HG02610 (cell line): ENCODE data around the gene HERPUD1.
"Not testable (repeated sequence)": the region's sequence is repeated elsewhere in the genome, so short reads cannot be mapped to it uniquely, and the experiment has no call there.

ENCODE experiments used
- ATAC-seq: cut with Tn5 transposase; IDR thresholded peaks from one replicate; pipeline ENCODE4 v1.9.1; 2021; ENCODE audit warnings: mild to moderate bottlenecking, moderate library complexity; ENCODE audit not compliant: unreplicated experiment

The HERPUD1 gene

GRCh38 chr16:56977823-56978430 lies 46.0 kb downstream of the HERPUD1 start:
- no peak for ATAC-seq

- no peak for ATAC-seq
Measured at GRCh38 chr16:56980201-56980535, 48.2 kb downstream of the HERPUD1 start.

GRCh38 chr16:56980792-56981724 lies 49.1 kb downstream of the HERPUD1 start:
- peak; percentile 41 for ATAC-seq

- no peak for ATAC-seq
Measured at GRCh38 chr16:56981729-56982271, 49.9 kb downstream of the HERPUD1 start.

- no peak for ATAC-seq
Measured at GRCh38 chr16:56982695-56983094, 50.8 kb downstream of the HERPUD1 start.

GRCh38 chr16:56983211-56983751 lies 51.3 kb downstream of the HERPUD1 start:
- no peak for ATAC-seq

- ATAC-seq, result no peak
Measured at GRCh38 chr16:56984639-56985038, 52.7 kb downstream of the HERPUD1 start.

GRCh38 chr16:56985288-56985961 lies 53.5 kb downstream of the HERPUD1 start:
- ATAC-seq, result no peak

- ATAC-seq, result no peak
Measured at GRCh38 chr16:56985962-56986360, 54.0 kb downstream of the HERPUD1 start.

- ATAC-seq, result no peak
Measured at GRCh38 chr16:56986361-56986760, 54.4 kb downstream of the HERPUD1 start.

- ATAC-seq, result not testable (repeated sequence)
Measured at GRCh38 chr16:56986908-56987307, 55.0 kb downstream of the HERPUD1 start.

GRCh38 chr16:56987692-56988091 lies 55.8 kb downstream of the HERPUD1 start:
- ATAC-seq, result no peak

- ATAC-seq, result no peak
Measured at GRCh38 chr16:56988161-56988947, 56.4 kb downstream of the HERPUD1 start.

GRCh38 chr16:56988948-56989945 lies 57.3 kb downstream of the HERPUD1 start, which contains the start of gene NLRC5:
NLRC5 (plus strand) TSS chr16:56989557; CDS start chr16:57020713, 31,156 bp downstream.
- ATAC-seq, result peak; percentile 69

GRCh38 chr16:56989988-56990387 lies 58.0 kb downstream of the HERPUD1 start:
- no peak for ATAC-seq

- no peak for ATAC-seq
Measured at GRCh38 chr16:56990407-56991286, 58.7 kb downstream of the HERPUD1 start.

- ATAC-seq, result not testable (repeated sequence)
Measured at GRCh38 chr16:56992431-56992830, 60.5 kb downstream of the HERPUD1 start.

- ATAC-seq, result no peak
Measured at GRCh38 chr16:56993204-56993603, 61.3 kb downstream of the HERPUD1 start.
